CD14-positive monocyte (primary cell): Measurements from ENCODE around the gene AP4B1. TPM values are rescaled to one million over a fixed set of nuclear protein-coding genes. Genes with fewer than 3 reads are reported as not detected.

ENCODE experiments used
- DNase-seq, 3 donors: peaks; one replicate each; pipeline ENCODE4 v3.0.0-alpha.2; 2011 to 2022
- H2AFZ ChIP-seq: 2 replicates; pipeline ENCODE4 v1.6.0; 2012; ENCODE audit warnings: mild to moderate bottlenecking, low read depth, low read length, inconsistent platforms; ENCODE audit not compliant: insufficient read depth, poor library complexity, severe bottlenecking
- H3K27ac ChIP-seq, 2 donors: 1 replicate in 1 of 2; 2 replicates in 1 of 2; pipeline ENCODE4 v1.5.1; 2012 to 2013; ENCODE audit warnings: low read length in 2 of 2, control low read depth in 1 of 2, inconsistent platforms in 1 of 2, low read depth in 1 of 2, mild to moderate bottlenecking in 1 of 2
- H3K27me3 ChIP-seq, 2 donors: one replicate each; pipeline versions ENCODE4 v1.6.0 to v1.6.1; 2011 to 2013; ENCODE audit warnings: low read length in 2 of 2; ENCODE audit not compliant: control insufficient read depth in 2 of 2, insufficient read depth in 2 of 2
- H3K36me3 ChIP-seq, 2 donors: replicated peaks in 1 of 2; 1 replicate in 1 of 2; 2 replicates in 1 of 2; pipeline versions ENCODE4 v1.5.1 to v1.6.1; 2012 to 2013; ENCODE audit warnings: low read length in 2 of 2, control low read depth in 1 of 2, inconsistent platforms in 1 of 2, mild to moderate bottlenecking in 1 of 2; ENCODE audit not compliant: insufficient read depth in 2 of 2, control insufficient read depth in 1 of 2
- H3K4me1 ChIP-seq, 2 donors: 1 replicate in 1 of 2; 2 replicates in 1 of 2; pipeline versions ENCODE4 v1.5.1 to v1.6.1; 2012 to 2013; ENCODE audit warnings: low read length in 2 of 2, control low read depth in 1 of 2, inconsistent platforms in 1 of 2, mild to moderate bottlenecking in 1 of 2, moderate library complexity in 1 of 2; ENCODE audit not compliant: insufficient read depth in 2 of 2, control insufficient read depth in 1 of 2
- H3K4me2 ChIP-seq: replicated peaks from 2 replicates; pipeline ENCODE3; 2012; ENCODE audit warnings: low read length, moderate library complexity, mild to moderate bottlenecking; ENCODE audit not compliant: poor library complexity, severe bottlenecking; ENCODE audit errors: extremely low read depth
- H3K4me3 ChIP-seq, 3 experiments: fragments of 200-600 bp in 1 of 3; sonication (generic) in 1 of 3; replicated peaks in 1 of 3; 1 replicate in 2 of 3; 2 replicates in 1 of 3; pipeline ENCODE4 v1.5.1; 2011 to 2013; ENCODE audit warnings: low read length in 3 of 3, mild to moderate bottlenecking in 3 of 3, control low read depth in 2 of 3, low read depth in 2 of 3, inconsistent platforms in 1 of 3, moderate library complexity in 1 of 3
- H3K79me2 ChIP-seq: 2 replicates; pipeline ENCODE4 v1.6.0; 2012; ENCODE audit warnings: mild to moderate bottlenecking, control low read depth, inconsistent platforms, low read length, moderate library complexity; ENCODE audit not compliant: insufficient read depth
- H3K9ac ChIP-seq: 2 replicates; pipeline ENCODE4 v1.6.0; 2017; ENCODE audit warnings: low read length, mild to moderate bottlenecking; ENCODE audit not compliant: insufficient read depth, poor library complexity, severe bottlenecking
- H3K9me3 ChIP-seq, 2 donors: replicated peaks in 1 of 2; 1 replicate in 1 of 2; 2 replicates in 1 of 2; pipeline versions ENCODE4 v1.5.1 to v1.6.1; 2012 to 2013; ENCODE audit warnings: low read length in 2 of 2, control low read depth in 1 of 2; ENCODE audit not compliant: control insufficient read depth in 1 of 2, insufficient read depth in 1 of 2
- H4K20me1 ChIP-seq: 2 replicates; pipeline ENCODE4 v1.6.0; 2012; ENCODE audit warnings: mild to moderate bottlenecking, low read length, control low read depth, moderate library complexity; ENCODE audit not compliant: insufficient read depth
- H3K27ac Mint-ChIP-seq, 7 donors: one replicate each; pipeline ENCODE4 v1.8.0; 2020; ENCODE audit warnings: mild to moderate bottlenecking in 7 of 7, mixed read lengths in 7 of 7, moderate library complexity in 6 of 7, inconsistent platforms in 2 of 7
- H3K27me3 Mint-ChIP-seq, 3 donors: one replicate each; pipeline ENCODE4 v1.8.0; 2021 to 2022; ENCODE audit warnings: low read depth in 3 of 3, mild to moderate bottlenecking in 3 of 3, mixed read lengths in 3 of 3, moderate library complexity in 3 of 3, inconsistent platforms in 1 of 3
- H3K36me3 Mint-ChIP-seq, 2 donors: one replicate each; pipeline ENCODE4 v1.8.0; 2020; ENCODE audit warnings: mixed read lengths in 2 of 2, inconsistent platforms in 1 of 2, mild to moderate bottlenecking in 1 of 2
- H3K4me1 Mint-ChIP-seq: one replicate; pipeline ENCODE4 v1.8.0; 2020; ENCODE audit warnings: mild to moderate bottlenecking, mixed read lengths
- H3K4me3 Mint-ChIP-seq, 2 donors: one replicate each; pipeline ENCODE4 v1.8.0; 2020; ENCODE audit warnings: mild to moderate bottlenecking in 2 of 2, mixed read lengths in 2 of 2, moderate library complexity in 1 of 2
- H3K9me3 Mint-ChIP-seq, 7 donors: one replicate each; pipeline ENCODE4 v1.8.0; 2020 to 2022; ENCODE audit warnings: mixed read lengths in 7 of 7, mild to moderate bottlenecking in 6 of 7, moderate library complexity in 6 of 7, inconsistent platforms in 2 of 7
- CTCF ChIP-seq: fragments of 200-600 bp; IDR thresholded peaks from one replicate; pipeline ENCODE4 v1.8.0; 2022; ENCODE audit warnings: antibody characterized with exemption, mild to moderate bottlenecking
- WGBS: methylation state at CpG from one replicate; pipeline ENCODE4 v1.1.5; 2013; ENCODE audit warnings: missing lambda C conversion rate; ENCODE audit not compliant: insufficient coverage; 5-methylcytosine and 5-hydroxymethylcytosine counted together
- intact Hi-C, 2 donors: fragments of 100-400 bp; cut with micrococcal nuclease; formaldehyde crosslinking; loops; one replicate each; pipeline versions ENCODE4 v1.15.0 to v1.15.1; 2023
- polyA plus RNA-seq, 3 donors: library from polyadenylated mRNA; depleted of rRNA in 1 of 3; unstranded in 2 of 3; stranded (reverse) in 1 of 3; fragments of 300-500 nt in 2 of 3; fragments of >200 nt in 1 of 3; fragmentation: Illumina TruSeq in 2 of 3; gene quantifications; 1 replicate in 2 of 3; 2 replicates in 1 of 3; pipeline ENCODE4 v1.2.3, GENCODE V29; 2012 to 2021

Gene AP4B1
- polyA plus RNA-seq, 3 donors, result 3.5 to 46.3 (median 6.1) TPM

DNA sequence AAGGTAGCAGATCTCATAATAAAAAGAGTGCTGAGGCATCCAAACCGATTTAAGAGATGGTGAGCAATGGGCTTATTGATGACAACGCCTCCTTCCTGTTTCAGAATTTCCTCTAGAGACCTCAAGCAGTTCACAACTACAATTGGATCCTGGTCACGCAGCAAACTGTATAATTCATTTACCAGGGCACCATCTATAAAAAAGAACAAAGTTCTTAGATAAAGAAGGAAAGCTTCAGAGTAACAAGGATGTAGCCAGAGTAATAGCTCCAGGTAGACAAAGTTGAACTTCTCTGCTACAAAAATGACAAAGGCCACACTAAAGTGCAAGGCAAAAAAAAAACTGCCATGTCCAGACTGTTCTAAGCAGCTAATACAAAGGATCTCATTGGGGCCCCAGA, 3.4 kb downstream of the AP4B1 start:
- Histone ChIP-seq H3K27ac (peak overlapping the region in 1 of 2 donors; percentile 39), H3K4me1 (peaks cover 34 to 58% of the 10 kb centered on the region in 2 donors), H3K36me3 (peaks cover 25 to 52% of the 10 kb centered on the region in 2 donors), H3K4me3 (no peak overlapping the region), H3K9me3 (no peaks in the 10 kb centered on the region), H3K9ac (no peak overlapping the region), H4K20me1 (no peaks in the 10 kb centered on the region), H3K27me3 (no peaks in the 10 kb centered on the region), H2AFZ (no peak overlapping the region), H3K79me2 (peaks cover 81% of the 10 kb centered on the region), H3K4me2 (no peak overlapping the region)
- peaks cover 45 to 62% of the 10 kb centered on the region in 2 donors for H3K36me3 Mint-ChIP-seq
- H3K4me3 Mint-ChIP-seq, result no peak overlapping the region
- peaks cover 63% of the 10 kb centered on the region for H3K4me1 Mint-ChIP-seq
- DNase-seq, result peak; percentile 12 to 15 (median 13)
- intact Hi-C loops, result loop anchor here in 1 of 2 donors (5.0 kb wide), 1 partner anchor 39 kb away; no protein-coding TSS in a partner anchor
- TF ChIP-seq CTCF, result no peak
- H3K27me3 Mint-ChIP-seq, result peaks cover 0 to 2% (median 0%) of the 10 kb centered on the region in 3 donors
- H3K27ac Mint-ChIP-seq, result peak overlapping the region in 4 of 7 donors; percentile 11 to 87 (median 42)
- H3K9me3 Mint-ChIP-seq, result peaks cover 0 to under 1% (median 0%) of the 10 kb centered on the region in 7 donors
- no CpG with 5 or more reads among the region's 3 CpGs for WGBS

DNA sequence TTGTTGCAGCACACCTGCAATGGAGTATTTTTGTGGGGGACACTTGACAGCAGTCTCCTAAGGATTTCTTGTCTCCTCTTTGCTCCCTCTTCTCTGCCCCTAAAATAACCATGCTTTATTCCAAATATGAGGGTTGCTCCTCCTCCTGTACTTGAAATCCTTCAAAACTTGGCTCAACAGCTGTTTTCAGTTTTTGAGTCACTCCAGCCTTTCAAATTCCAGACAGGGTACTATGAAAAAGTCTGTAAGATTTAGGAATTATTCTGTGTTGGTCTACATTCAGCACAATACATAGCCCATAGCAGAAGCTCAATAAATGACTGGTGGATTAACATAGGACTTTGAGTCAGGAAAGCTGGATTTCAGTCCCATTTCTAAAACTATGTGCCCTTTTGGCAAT, 5.5 kb downstream of the AP4B1 start:
- Histone ChIP-seq H3K79me2 (peaks cover 68% of the 10 kb centered on the region), H4K20me1 (no peaks in the 10 kb centered on the region), H2AFZ (no peak overlapping the region), H3K9ac (no peak overlapping the region), H3K4me2 (no peak overlapping the region), H3K27me3 (no peaks in the 10 kb centered on the region), H3K9me3 (no peaks in the 10 kb centered on the region), H3K4me3 (no peak overlapping the region), H3K36me3 (peaks cover 46 to 73% of the 10 kb centered on the region in 2 donors), H3K27ac (no peak overlapping the region), H3K4me1 (peaks cover 22 to 44% of the 10 kb centered on the region in 2 donors)
- Mint-ChIP-seq H3K9me3 (no peaks in the 10 kb centered on the region), H3K4me3 (no peak overlapping the region), H3K27ac (peak overlapping the region in 2 of 7 donors; percentile 71 to 81), H3K36me3 (peaks cover 66 to 83% of the 10 kb centered on the region in 2 donors), H3K4me1 (peaks cover 52% of the 10 kb centered on the region), H3K27me3 (peaks cover 0 to 2% (median 0%) of the 10 kb centered on the region in 3 donors)
- TF ChIP-seq CTCF, result no peak
- DNase-seq, result no peak
- intact Hi-C loops, result no loop called here
